NCI-H82 treated with DMSO at 0.1 percent for 48 hours (cell line): ENCODE results near the gene PCDHB12.

Experiments used
- DNase-seq: peaks from one replicate; lab custom pipeline; 2025; ENCODE audit not compliant: unreplicated experiment; lab: John Stamatoyannopoulos, UW

Gene PCDHB12

DNA sequence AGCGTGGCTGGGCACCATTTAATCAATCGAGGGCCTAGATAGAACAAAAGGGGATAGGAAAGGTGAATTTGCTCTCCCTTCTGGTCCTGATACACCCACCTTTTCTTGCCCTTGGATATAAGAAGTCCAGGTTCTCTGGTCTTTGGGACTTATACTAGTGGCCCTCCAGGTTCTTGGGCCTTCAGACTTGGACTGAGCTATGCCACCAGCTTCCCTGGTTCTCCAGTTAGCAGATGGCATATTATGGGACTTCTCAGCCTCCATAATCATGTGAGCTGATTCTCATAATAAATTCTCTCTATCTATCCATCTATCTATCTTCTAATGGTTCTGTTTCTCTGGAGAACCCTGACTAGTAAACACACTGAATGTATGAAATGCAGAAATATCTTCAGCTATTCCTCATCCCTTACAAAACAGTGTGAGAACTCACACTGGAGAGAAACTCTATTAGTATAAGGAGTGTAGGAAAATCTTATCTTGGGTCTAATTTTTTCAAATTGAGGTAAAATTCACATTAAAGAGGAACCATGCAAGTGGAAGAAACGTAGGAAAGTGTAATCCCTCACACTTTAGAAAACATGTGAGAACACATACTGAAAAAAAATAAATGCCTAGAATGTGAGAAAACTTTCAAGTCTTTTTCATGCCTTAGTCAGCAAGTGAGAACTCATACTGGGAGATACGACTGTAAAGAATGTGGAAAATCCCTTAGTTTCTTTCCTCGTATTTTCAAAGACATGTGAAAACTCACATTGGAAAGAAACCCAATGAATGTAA is 52.1 kb downstream of the PCDHB12 start:
- DNase-seq: no peak

DNA sequence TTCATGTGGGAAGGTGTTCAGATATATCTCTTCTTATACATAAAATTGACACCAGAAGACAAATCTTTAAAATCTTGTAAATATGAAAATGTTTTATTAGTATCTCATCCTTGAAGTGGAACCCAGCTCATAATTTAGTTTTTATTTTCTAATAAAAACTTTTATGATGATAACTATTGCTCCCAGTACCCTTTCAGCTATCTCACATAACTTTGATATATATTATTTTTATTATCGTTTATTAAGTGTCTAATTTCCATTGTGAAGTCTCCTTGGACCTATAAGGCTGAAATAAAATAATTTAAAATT is 52.7 kb downstream of the PCDHB12 start:
- no peak for DNase-seq
